ENCODE data around the gene DLX5. TPM values are rescaled to one million over a fixed set of nuclear protein-coding genes. Genes with fewer than 3 reads are reported as not detected.

DLX5 gene
- total and polyA plus RNA-seq, 2 of the 4 experiments (the other 2 are of a cell fraction), result not detected

Small RNA genes within 50 kb of the gene (microRNA-seq; reads per million reads assigned to microRNA genes)
- gene RF01778 (ENCODE audit: insufficient read depth, insufficient read length), result not detected

Small RNA genes within 50 kb of the gene (small RNA-seq; reads per million reads assigned to genes)
- gene RF01778, result 0 reads per million in 5 experiments

Other genes with a start within 250 kb of the DLX5 start
- gene DLX6, start 19.3 kb downstream of the DLX5 start, total RNA-seq (2012; rRNA removed), result not detected in 2 replicates
- gene DLX6, start 19.3 kb downstream of the DLX5 start, polyA plus RNA-seq (2012; rRNA removed), result not detected in 2 replicates
- gene SDHAF3, start 92.9 kb upstream of the DLX5 start, total RNA-seq (2012; rRNA removed), result 6.1 and 12.8 TPM in 2 replicates
- gene SDHAF3, start 92.9 kb upstream of the DLX5 start, polyA plus RNA-seq (2012; rRNA removed), result 5.7 and 7.3 TPM in 2 replicates

All from IMR-90 (cell line).